GM12874 (cell line): ENCODE data around the gene ORM1.

Experiments used
- CTCF ChIP-seq: IDR thresholded peaks from 2 replicates; pipeline ENCODE4 v1.5.1; 2011; ENCODE audit warnings: low read depth, mild to moderate bottlenecking, control low read depth, low read length, moderate library complexity; ENCODE audit not compliant: insufficient read depth

The ORM1 gene

GRCh38 chr9:114369216-114370130 is 46.6 kb downstream of the ORM1 start:
- no peak for TF ChIP-seq CTCF

GRCh38 chr9:114370251-114370967 is 47.5 kb downstream of the ORM1 start:
- no peak for TF ChIP-seq CTCF

GRCh38 chr9:114370968-114371320 is 48.0 kb downstream of the ORM1 start:
- TF ChIP-seq CTCF: no peak

- no peak for TF ChIP-seq CTCF
These were observed 48.5 kb downstream of the ORM1 start for GRCh38 chr9:114371343-114371944.

GRCh38 chr9:114371973-114372917 is 49.3 kb downstream of the ORM1 start:
- no peak for TF ChIP-seq CTCF

- TF ChIP-seq CTCF: no peak
These were observed 50.1 kb downstream of the ORM1 start for GRCh38 chr9:114372921-114373448.
